Activated B cell treated with CpG ODN at 0.5 μM for 24 hours (primary cell): ENCODE data around the gene WDR70. TPM values are rescaled to one million over a fixed set of nuclear protein-coding genes. Genes with fewer than 3 reads are reported as not detected.

ENCODE experiments used
- ATAC-seq: fragments of 200-7000 bp; cut with Tn5 transposase; one replicate; pipeline ENCODE4 v1.10.0; 2021; ENCODE audit warnings: low read depth, mild to moderate bottlenecking, moderate library complexity
- CTCF ChIA-PET: fragments of 350-600 bp; sonication (Branson Sonifier 250); formaldehyde crosslinking; loops from one replicate; lab custom pipeline; 2021; ENCODE audit warnings: antibody characterized with exemption; lab: Charles Lee
- POLR2A ChIA-PET: fragments of 350-600 bp; sonication (Branson Sonifier 250); formaldehyde crosslinking; loops from one replicate; lab custom pipeline; 2021; ENCODE audit warnings: antibody characterized with exemption; lab: Charles Lee
- DNase-seq: peaks from one replicate; pipeline ENCODE4 v3.0.0; 2022
- H3K27ac Mint-ChIP-seq: one replicate; pipeline ENCODE4 v1.8.0; 2020; ENCODE audit warnings: mixed read lengths
- H3K27me3 Mint-ChIP-seq: one replicate; pipeline ENCODE4 v1.8.0; 2021; ENCODE audit warnings: mixed read lengths
- H3K36me3 Mint-ChIP-seq: one replicate; pipeline ENCODE4 v1.8.0; 2021; ENCODE audit warnings: low read depth, mixed read lengths
- H3K4me1 Mint-ChIP-seq: one replicate; pipeline ENCODE4 v1.8.0; 2021; ENCODE audit warnings: mixed read lengths
- H3K4me3 Mint-ChIP-seq: one replicate; pipeline ENCODE4 v1.8.0; 2020; ENCODE audit warnings: mild to moderate bottlenecking, mixed read lengths
- H3K9me3 Mint-ChIP-seq: one replicate; pipeline ENCODE4 v1.8.0; 2020; ENCODE audit warnings: mixed read lengths
- intact Hi-C: fragments of 100-400 bp; cut with micrococcal nuclease; formaldehyde crosslinking; loops from one replicate; pipeline ENCODE4 v1.15.1; 2024
- total RNA-seq: library from RNA; stranded (reverse); gene quantifications from 2 replicates; pipeline ENCODE4 v1.2.3, GENCODE V29; 2022
- TF ChIP-seq, protein P1 (sequence below): fragments of 200-600 bp; IDR thresholded peaks from one replicate; pipeline ENCODE4 v1.8.0; 2022; ENCODE audit warnings: antibody characterized with exemption, mild to moderate bottlenecking

Gene WDR70
- total RNA-seq, 1 donor from 2014 or later, result 58.6 TPM

DNA sequence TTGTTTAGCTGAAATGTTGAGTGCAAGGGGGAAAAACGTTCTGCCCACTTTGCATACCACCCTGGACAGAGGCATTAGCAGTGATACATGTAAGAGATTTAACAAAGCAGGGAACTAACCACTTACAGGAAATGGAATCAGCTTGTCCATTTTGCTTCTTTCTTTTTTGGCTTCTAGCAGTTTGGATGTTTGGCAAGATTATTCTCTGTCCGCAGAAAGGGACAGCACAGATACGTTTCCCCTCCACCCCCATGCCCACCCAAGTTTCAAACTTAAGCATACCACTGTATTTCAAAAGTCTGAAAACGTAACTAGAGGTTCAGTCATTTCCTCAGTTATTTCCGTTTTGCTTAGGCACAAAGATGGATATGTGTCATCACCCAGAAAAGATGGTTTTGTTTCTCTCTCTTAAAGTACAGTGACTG is 342.3 kb downstream of the WDR70 start:
- peaks cover 51% of the 10 kb centered on the region for H3K36me3 Mint-ChIP-seq
- H3K4me1 Mint-ChIP-seq, result peaks cover 3% of the 10 kb centered on the region
- H3K9me3 Mint-ChIP-seq, result no peaks in the 10 kb centered on the region
- H3K27ac Mint-ChIP-seq, result no peak overlapping the region
- ChIA-PET CTCF (no interaction called here), POLR2A (no interaction called here)
- H3K4me3 Mint-ChIP-seq, result no peak overlapping the region
- TF ChIP-seq, protein P1, sequence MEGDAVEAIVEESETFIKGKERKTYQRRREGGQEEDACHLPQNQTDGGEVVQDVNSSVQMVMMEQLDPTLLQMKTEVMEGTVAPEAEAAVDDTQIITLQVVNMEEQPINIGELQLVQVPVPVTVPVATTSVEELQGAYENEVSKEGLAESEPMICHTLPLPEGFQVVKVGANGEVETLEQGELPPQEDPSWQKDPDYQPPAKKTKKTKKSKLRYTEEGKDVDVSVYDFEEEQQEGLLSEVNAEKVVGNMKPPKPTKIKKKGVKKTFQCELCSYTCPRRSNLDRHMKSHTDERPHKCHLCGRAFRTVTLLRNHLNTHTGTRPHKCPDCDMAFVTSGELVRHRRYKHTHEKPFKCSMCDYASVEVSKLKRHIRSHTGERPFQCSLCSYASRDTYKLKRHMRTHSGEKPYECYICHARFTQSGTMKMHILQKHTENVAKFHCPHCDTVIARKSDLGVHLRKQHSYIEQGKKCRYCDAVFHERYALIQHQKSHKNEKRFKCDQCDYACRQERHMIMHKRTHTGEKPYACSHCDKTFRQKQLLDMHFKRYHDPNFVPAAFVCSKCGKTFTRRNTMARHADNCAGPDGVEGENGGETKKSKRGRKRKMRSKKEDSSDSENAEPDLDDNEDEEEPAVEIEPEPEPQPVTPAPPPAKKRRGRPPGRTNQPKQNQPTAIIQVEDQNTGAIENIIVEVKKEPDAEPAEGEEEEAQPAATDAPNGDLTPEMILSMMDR, result no peak
- intact Hi-C loops, result no loop called here
- DNase-seq (no peak), ATAC-seq (peak; percentile 25)
- H3K27me3 Mint-ChIP-seq, result no peaks in the 10 kb centered on the region

DNA sequence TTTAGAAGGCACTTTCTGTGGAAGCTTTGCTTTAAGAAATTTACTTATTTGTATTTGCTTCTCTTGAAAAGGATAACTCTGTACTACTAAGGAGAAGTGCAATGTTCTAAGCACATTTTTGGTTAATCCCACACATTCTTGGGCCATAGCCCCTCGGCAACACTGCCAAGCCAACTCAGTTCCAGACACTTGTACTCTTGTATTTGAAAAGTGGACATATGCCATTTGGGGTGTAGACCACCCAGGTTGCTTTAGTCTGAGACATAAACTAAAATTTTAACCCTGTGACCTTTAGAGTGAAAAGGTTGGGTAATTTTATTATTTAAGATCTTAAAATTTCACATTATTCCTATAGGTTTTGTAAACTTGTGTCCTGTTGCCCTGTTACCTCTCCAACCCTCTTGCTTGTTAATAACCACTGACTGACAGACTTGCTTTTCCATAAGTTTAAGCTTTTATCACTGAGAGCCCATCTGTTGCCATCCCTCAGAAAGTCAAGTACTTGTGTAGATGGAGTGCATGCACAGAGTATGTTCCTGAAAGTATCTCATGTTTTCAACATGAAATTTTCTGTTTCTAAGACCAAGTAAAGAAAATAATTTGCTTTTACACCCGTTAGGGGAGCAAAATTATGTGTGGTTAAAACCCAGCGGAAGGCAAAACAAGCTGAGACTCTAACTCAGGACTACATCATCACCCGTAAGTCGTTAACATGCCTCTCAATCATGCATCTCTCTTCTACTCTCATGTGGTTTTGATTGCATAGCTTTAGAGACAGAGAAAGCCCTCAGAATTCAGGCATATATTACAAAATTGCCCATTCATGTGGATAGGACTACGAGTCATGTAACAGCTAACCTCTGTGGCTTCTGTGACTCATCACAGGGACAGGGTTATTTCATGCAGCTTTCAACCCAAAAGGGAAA is 343.4 kb downstream of the WDR70 start:
- peaks cover 60% of the 10 kb centered on the region for H3K36me3 Mint-ChIP-seq
- TF ChIP-seq, protein P1, result no peak
- CTCF ChIA-PET, result interaction anchor here (0.7 kb wide), 1 partner anchor 328 kb away, joined by 3 read pairs; no protein-coding TSS in a partner anchor
- ATAC-seq (peak; percentile 34), DNase-seq (no peak)
- H3K27ac Mint-ChIP-seq, result no peak overlapping the region
- no peaks in the 10 kb centered on the region for H3K9me3 Mint-ChIP-seq
- intact Hi-C loops, result no loop called here
- POLR2A ChIA-PET, result interaction anchor here (0.5 kb wide), 1 partner anchor 19 kb away, joined by 5 read pairs; no protein-coding TSS in a partner anchor
- no peaks in the 10 kb centered on the region for H3K27me3 Mint-ChIP-seq
- H3K4me3 Mint-ChIP-seq, result no peak overlapping the region
- H3K4me1 Mint-ChIP-seq, result peaks cover 3% of the 10 kb centered on the region

DNA sequence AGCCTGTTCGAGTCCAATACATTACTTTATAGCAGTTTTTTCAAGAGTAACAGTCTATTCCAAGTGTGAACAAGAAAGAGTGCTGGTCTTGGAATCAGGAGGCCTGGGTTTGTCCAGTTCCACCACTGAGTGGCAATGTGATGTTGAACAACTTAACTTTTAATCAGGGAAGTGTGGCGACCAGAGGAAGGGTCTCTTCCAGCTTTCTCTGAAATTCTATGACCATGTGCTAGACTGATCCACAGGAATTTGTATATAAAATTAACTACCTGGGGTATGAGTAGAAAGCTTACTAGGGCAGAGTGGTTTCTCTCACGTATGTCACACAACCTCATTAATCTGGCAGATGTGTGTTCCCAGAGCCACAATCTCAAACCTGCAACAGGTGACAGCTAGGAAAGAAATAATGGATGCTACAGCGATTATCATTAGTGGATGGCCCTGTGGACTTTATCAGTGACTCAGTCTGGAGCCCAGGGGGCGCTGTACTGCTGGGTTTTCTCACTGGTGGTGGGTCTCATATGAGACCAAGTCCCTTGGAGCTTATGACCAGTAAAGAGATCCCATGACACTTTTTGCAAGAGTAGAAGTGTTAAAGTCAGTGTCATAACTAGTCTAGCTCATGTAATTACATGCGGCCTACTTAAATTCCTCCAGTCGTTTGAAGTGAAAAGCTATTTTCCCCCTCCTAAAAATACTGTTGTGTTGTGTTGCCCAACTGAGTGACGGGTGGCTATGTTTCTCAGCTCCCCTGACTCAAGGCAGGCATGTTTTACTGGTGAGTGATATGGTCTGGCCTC is 344.2 kb downstream of the WDR70 start:
- no peak for ATAC-seq
- intact Hi-C loops, result no loop called here
- ChIA-PET CTCF (interaction anchor here (0.7 kb wide), 1 partner anchor 329 kb away, joined by 3 read pairs; no protein-coding TSS in a partner anchor), POLR2A (interaction anchor here (0.5 kb wide), 1 partner anchor 18 kb away, joined by 5 read pairs; no protein-coding TSS in a partner anchor)
- Mint-ChIP-seq H3K36me3 (peaks cover 58% of the 10 kb centered on the region), H3K9me3 (no peaks in the 10 kb centered on the region), H3K4me1 (peaks cover 3% of the 10 kb centered on the region), H3K4me3 (no peak overlapping the region), H3K27me3 (no peaks in the 10 kb centered on the region), H3K27ac (no peak overlapping the region)
- DNase-seq, result no peak
- TF ChIP-seq, protein P1, result no peak

DNA sequence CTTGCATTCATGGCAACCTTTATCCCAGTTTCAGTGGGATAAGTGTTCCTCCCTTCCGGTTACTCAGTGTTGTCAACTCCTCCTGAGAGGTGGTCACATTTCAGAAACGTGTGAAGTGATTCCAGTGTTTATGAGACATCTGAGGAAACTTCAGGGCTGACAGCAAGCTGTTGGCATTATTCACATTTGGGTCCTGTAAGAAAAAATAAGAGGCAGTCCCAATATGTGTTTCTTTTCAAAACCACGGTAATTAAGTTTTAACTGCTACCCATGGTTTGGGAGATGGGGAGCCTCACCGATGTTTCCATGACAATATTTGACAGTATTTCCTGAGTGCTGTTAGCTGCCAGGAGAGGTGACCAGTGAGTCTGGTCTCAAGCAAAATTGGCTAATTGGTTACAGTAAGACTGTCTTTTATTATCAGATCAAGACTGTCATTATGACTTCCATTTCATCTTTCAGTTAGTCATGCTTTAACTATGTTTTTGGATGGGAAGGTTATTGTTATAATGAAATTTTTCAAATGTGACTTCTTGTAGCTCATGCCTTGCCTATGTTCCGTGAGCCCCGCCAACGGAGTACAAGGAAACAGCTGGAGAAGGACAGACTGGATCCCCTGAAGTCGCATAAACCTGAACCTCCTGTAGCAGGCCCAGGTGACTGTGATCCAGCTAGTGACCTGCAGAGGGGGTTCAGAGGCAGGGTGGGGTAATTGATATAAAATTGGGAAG is 345.4 kb downstream of the WDR70 start:
- H3K36me3 Mint-ChIP-seq, result peaks cover 68% of the 10 kb centered on the region
- peaks cover 3% of the 10 kb centered on the region for H3K4me1 Mint-ChIP-seq
- no peak overlapping the region for H3K27ac Mint-ChIP-seq
- no peaks in the 10 kb centered on the region for H3K27me3 Mint-ChIP-seq
- CTCF ChIA-PET, result no interaction called here
- no peaks in the 10 kb centered on the region for H3K9me3 Mint-ChIP-seq
- POLR2A ChIA-PET, result no interaction called here
- DNase-seq (no peak), ATAC-seq (no peak)
- no peak overlapping the region for H3K4me3 Mint-ChIP-seq
- intact Hi-C loops, result no loop called here
- TF ChIP-seq, protein P1, result no peak
